ENCODE measurements around the gene TBC1D14. TPM values are rescaled to one million over a fixed set of nuclear protein-coding genes. Genes with fewer than 3 reads are reported as not detected.
"Not testable (repeated sequence)": the region's sequence is repeated elsewhere in the genome, so short reads cannot be mapped to it uniquely, and the experiment has no call there.

The TBC1D14 gene
- total RNA-seq, 2 donors from 2014 or later = 42.3 to 43.5 TPM

DNA sequence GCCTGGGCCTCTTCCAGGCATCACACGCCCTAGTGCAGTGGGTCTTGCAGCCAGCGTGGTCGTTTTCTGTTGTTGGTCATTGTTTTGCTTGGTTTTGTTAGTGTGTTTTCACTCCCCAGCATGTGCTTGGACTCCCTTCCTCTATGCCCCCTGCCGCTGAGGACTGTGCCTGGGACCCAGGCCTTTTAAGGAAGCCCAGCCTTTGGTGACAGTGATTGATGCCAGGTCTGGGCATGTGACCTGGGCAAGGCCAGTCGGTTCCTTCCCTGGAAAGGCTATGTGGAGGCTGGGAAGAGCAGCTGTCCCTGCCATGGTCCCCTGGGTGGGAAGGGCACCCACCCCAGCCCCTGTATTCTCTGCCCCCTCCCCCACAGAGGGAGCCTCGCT, 167.1 kb downstream of the TBC1D14 start:
- no peak overlapping the region for H3K27ac ChIP-seq (ENCODE audit: low read depth, low read length)
- Mint-ChIP-seq H3K36me3 (ENCODE audit: low read depth) (no peaks in the 10 kb centered on the region), H3K9me3 (peaks cover 10% of the 10 kb centered on the region), H3K4me1 (no peaks in the 10 kb centered on the region), H3K27me3 (ENCODE audit: insufficient read depth) (peaks cover 35% of the 10 kb centered on the region), H3K4me3 (no peak overlapping the region), H3K27ac (no peak overlapping the region)
- no peak overlapping the region for H3K9ac ChIP-seq (ENCODE audit: extremely low read depth, low read length, poor library complexity, severe bottlenecking)
- H3K4me3 ChIP-seq (ENCODE audit: low read length) = no peak overlapping the region
- TF ChIP-seq, protein P1, sequence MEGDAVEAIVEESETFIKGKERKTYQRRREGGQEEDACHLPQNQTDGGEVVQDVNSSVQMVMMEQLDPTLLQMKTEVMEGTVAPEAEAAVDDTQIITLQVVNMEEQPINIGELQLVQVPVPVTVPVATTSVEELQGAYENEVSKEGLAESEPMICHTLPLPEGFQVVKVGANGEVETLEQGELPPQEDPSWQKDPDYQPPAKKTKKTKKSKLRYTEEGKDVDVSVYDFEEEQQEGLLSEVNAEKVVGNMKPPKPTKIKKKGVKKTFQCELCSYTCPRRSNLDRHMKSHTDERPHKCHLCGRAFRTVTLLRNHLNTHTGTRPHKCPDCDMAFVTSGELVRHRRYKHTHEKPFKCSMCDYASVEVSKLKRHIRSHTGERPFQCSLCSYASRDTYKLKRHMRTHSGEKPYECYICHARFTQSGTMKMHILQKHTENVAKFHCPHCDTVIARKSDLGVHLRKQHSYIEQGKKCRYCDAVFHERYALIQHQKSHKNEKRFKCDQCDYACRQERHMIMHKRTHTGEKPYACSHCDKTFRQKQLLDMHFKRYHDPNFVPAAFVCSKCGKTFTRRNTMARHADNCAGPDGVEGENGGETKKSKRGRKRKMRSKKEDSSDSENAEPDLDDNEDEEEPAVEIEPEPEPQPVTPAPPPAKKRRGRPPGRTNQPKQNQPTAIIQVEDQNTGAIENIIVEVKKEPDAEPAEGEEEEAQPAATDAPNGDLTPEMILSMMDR (conservative IDR thresholded peaks at IDR 0.05) = no peak
- no peaks in the 10 kb centered on the region for H3K4me1 ChIP-seq (ENCODE audit: control insufficient read depth, insufficient read depth, low read length)
- H3K36me3 ChIP-seq (ENCODE audit: control insufficient read depth, insufficient read depth, low read length) = no peaks in the 10 kb centered on the region
- peaks cover 17% of the 10 kb centered on the region for H3K27me3 ChIP-seq (ENCODE audit: control insufficient read depth, insufficient read depth, low read length, poor library complexity, severe bottlenecking)
- WGBS, 2 experiments (ENCODE audit: insufficient coverage in 1 of 2, insufficient read length in 1 of 2) = 92 to 100% methylated on average over 2 to 6 of the region's 6 CpGs
- no peaks in the 10 kb centered on the region for H3K9me3 ChIP-seq (ENCODE audit: control insufficient read depth, low read length)
- no peak for DNase-seq

GRCh38 chr4:7077371-7077770, 167.7 kb downstream of the TBC1D14 start:
- Histone ChIP-seq H3K9ac (ENCODE audit: extremely low read depth, low read length, poor library complexity, severe bottlenecking) (no peak overlapping the region), H3K36me3 (ENCODE audit: control insufficient read depth, insufficient read depth, low read length) (no peaks in the 10 kb centered on the region), H3K27ac (ENCODE audit: low read depth, low read length) (no peak overlapping the region), H3K9me3 (ENCODE audit: control insufficient read depth, low read length) (no peaks in the 10 kb centered on the region), H3K4me1 (ENCODE audit: control insufficient read depth, insufficient read depth, low read length) (no peaks in the 10 kb centered on the region), H3K4me3 (ENCODE audit: low read length) (no peak overlapping the region), H3K27me3 (ENCODE audit: control insufficient read depth, insufficient read depth, low read length, poor library complexity, severe bottlenecking) (peaks cover 12% of the 10 kb centered on the region)
- no peak for DNase-seq
- Mint-ChIP-seq H3K27me3 (ENCODE audit: insufficient read depth) (peaks cover 29% of the 10 kb centered on the region), H3K4me3 (no peak overlapping the region), H3K36me3 (ENCODE audit: low read depth) (no peaks in the 10 kb centered on the region), H3K4me1 (no peaks in the 10 kb centered on the region), H3K27ac (no peak overlapping the region), H3K9me3 (peaks cover 10% of the 10 kb centered on the region)
- TF ChIP-seq, protein P1 (conservative IDR thresholded peaks at IDR 0.05) = no peak
- WGBS, 2 experiments (ENCODE audit: insufficient coverage in 1 of 2, insufficient read length in 1 of 2) = 86 to 91% methylated on average over 6 to 12 of the region's 12 CpGs

GRCh38 chr4:7078025-7078424, 168.4 kb downstream of the TBC1D14 start:
- Histone ChIP-seq H3K9me3 (ENCODE audit: control insufficient read depth, low read length) (no peaks in the 10 kb centered on the region), H3K4me1 (ENCODE audit: control insufficient read depth, insufficient read depth, low read length) (no peaks in the 10 kb centered on the region), H3K4me3 (ENCODE audit: low read length) (no peak overlapping the region), H3K27ac (ENCODE audit: low read depth, low read length) (no peak overlapping the region), H3K36me3 (ENCODE audit: control insufficient read depth, insufficient read depth, low read length) (no peaks in the 10 kb centered on the region), H3K9ac (ENCODE audit: extremely low read depth, low read length, poor library complexity, severe bottlenecking) (no peak overlapping the region), H3K27me3 (ENCODE audit: control insufficient read depth, insufficient read depth, low read length, poor library complexity, severe bottlenecking) (peaks cover 12% of the 10 kb centered on the region)
- no peak overlapping the region for H3K4me3 Mint-ChIP-seq
- no peak overlapping the region for H3K27ac Mint-ChIP-seq
- peaks cover 10% of the 10 kb centered on the region for H3K9me3 Mint-ChIP-seq
- DNase-seq = no peak
- no peaks in the 10 kb centered on the region for H3K4me1 Mint-ChIP-seq
- no peaks in the 10 kb centered on the region for H3K36me3 Mint-ChIP-seq (ENCODE audit: low read depth)
- H3K27me3 Mint-ChIP-seq (ENCODE audit: insufficient read depth) = peaks cover 29% of the 10 kb centered on the region
- WGBS, 2 experiments (ENCODE audit: insufficient coverage in 1 of 2, insufficient read length in 1 of 2) = 84 to 88% methylated on average over 5 of the region's 5 CpGs
- TF ChIP-seq, protein P1 (conservative IDR thresholded peaks at IDR 0.05) = no peak

- not testable (repeated sequence) for H3K4me3 ChIP-seq (ENCODE audit: low read length); H3K4me3 Mint-ChIP-seq; H3K27ac Mint-ChIP-seq; H3K27ac ChIP-seq (ENCODE audit: low read depth, low read length); H3K36me3 Mint-ChIP-seq (ENCODE audit: low read depth); H3K4me1 Mint-ChIP-seq; H3K4me1 ChIP-seq (ENCODE audit: control insufficient read depth, insufficient read depth, low read length); H3K9me3 ChIP-seq (ENCODE audit: control insufficient read depth, low read length); H3K36me3 ChIP-seq (ENCODE audit: control insufficient read depth, insufficient read depth, low read length); H3K9ac ChIP-seq (ENCODE audit: extremely low read depth, low read length, poor library complexity, severe bottlenecking); DNase-seq; H3K9me3 Mint-ChIP-seq
- peaks cover 38% of the 10 kb centered on the region for H3K27me3 Mint-ChIP-seq (ENCODE audit: insufficient read depth)
- peaks cover 12% of the 10 kb centered on the region for H3K27me3 ChIP-seq (ENCODE audit: control insufficient read depth, insufficient read depth, low read length, poor library complexity, severe bottlenecking)
Observed at GRCh38 chr4:7079483-7079882, 169.9 kb downstream of the TBC1D14 start.

DNA sequence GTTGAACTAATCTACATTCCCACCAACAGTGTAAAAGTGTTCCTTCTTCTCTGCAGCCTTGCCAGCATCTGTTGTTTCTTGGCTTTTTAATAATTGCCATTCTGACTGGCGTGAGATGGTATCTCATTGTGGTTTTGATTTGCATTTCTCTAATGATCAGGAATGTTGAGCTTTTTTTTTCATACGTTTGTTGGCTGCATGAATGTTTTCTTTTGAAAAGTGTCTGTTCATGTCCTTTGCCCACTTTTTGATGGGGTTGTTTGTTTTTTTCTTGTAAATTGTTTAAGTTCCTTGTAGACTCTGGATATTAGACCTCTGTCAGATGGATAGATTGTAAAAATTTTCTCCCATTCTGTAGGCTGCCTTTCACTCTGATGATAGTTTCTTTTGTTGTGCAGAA, 170.3 kb downstream of the TBC1D14 start:
- H3K27me3 Mint-ChIP-seq (ENCODE audit: insufficient read depth) = peaks cover 42% of the 10 kb centered on the region
- H3K4me1 Mint-ChIP-seq; H3K27ac Mint-ChIP-seq; H3K36me3 Mint-ChIP-seq (ENCODE audit: low read depth); H3K4me1 ChIP-seq (ENCODE audit: control insufficient read depth, insufficient read depth, low read length); H3K36me3 ChIP-seq (ENCODE audit: control insufficient read depth, insufficient read depth, low read length); H3K4me3 ChIP-seq (ENCODE audit: low read length); H3K4me3 Mint-ChIP-seq; H3K27ac ChIP-seq (ENCODE audit: low read depth, low read length); H3K9me3 Mint-ChIP-seq; H3K9ac ChIP-seq (ENCODE audit: extremely low read depth, low read length, poor library complexity, severe bottlenecking); DNase-seq; H3K9me3 ChIP-seq (ENCODE audit: control insufficient read depth, low read length): not testable (repeated sequence)
- H3K27me3 ChIP-seq (ENCODE audit: control insufficient read depth, insufficient read depth, low read length, poor library complexity, severe bottlenecking) = peaks cover 12% of the 10 kb centered on the region
- 77 to 100% methylated on average over 1 to 2 of the region's 2 CpGs for WGBS, 2 experiments (ENCODE audit: insufficient coverage in 1 of 2, insufficient read length in 1 of 2)

Data from endodermal cell (in vitro differentiated cells).